OCI-LY3 (cell line): ENCODE results near the gene GARNL3.

Experiments
- CTCF ChIP-seq: fragments of 200-600, 300-600 bp; sonication (generic); IDR thresholded peaks from 2 replicates; pipeline ENCODE4 v1.5.1; 2014; ENCODE audit warnings: antibody characterized with exemption, low read length, low read depth
- EZH2phosphoT487 ChIP-seq: fragments of 200-600 bp; shearing (Covaris generic); IDR thresholded peaks from 2 replicates; pipeline ENCODE4 v1.6.1; 2018; ENCODE audit warnings: antibody characterized with exemption, mixed run types, low read depth

- TF ChIP-seq CTCF, result no peak
- TF ChIP-seq EZH2phosphoT487, result no peak
Observed at GRCh38 chr9:127244609-127245601, 19.7 kb upstream of the GARNL3 start.
